T-helper 9 cell (primary cell): ENCODE data around the gene TMCC1.
A peak's percentile ranks its signal among the peaks of the same experiment; 100 is the strongest.
"Not testable (repeated sequence)": the region's sequence is repeated elsewhere in the genome, so short reads cannot be mapped to it uniquely, and the experiment has no call there.

Experiments
- DNase-seq: peaks from one replicate; pipeline ENCODE4 v3.0.0-alpha.2; 2020
- total RNA-seq, 2 donors: gene quantifications; one replicate each; lab custom pipeline; 2026; lab: John Stamatoyannopoulos, UW

Gene TMCC1
- 30.1 to 31.9 reads per million in 2 donors for total RNA-seq

DNA sequence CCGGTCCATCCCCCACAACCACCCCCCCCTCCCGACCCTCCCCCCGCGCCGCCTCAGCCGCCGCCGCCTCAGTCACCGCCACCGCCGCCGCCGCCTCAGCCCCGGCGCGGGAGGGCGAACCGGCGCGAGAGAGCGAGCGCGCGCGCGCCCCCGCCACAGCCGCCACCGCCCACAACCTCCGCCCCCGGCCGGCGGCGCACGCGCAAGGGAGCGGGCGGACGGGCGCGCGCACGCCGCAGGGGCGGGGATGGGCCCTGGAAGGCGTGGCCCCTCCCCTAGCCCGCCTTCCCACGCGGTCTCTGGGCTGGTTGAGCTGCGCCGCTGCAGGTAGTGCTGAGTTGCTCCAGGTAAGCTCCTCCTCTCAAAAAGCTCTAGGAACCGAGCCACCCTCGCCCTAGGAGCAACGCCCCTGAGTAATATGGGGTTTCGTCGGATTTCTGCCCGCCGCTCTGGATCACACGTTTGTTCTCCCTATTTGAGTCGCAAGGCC is at the start of gene TMCC1:
TMCC1 (minus strand) TSS at position 131 of the 490 bp plus-strand sequence.
- peak; percentile 85 for DNase-seq

DNA sequence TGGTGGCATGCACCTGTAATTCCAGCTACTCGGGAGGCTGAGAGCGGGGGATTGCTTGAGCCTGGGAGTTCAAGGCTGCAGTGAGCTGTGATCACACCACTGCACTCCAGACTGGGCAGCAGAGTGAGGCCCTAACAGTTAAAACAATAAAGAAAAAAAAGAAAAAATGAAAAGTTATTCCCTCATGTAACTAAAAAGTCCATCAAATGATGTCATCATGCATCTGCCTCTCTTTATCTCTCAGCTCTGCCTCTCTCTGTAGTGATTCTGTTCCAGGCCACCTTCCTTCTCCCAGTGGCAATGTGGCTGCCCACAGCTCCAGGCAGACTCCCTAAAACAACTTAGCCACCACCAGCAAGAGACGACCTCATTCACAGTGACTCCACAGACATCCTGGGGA is 49.5 kb upstream of the TMCC1 start:
- no peak for DNase-seq

DNA sequence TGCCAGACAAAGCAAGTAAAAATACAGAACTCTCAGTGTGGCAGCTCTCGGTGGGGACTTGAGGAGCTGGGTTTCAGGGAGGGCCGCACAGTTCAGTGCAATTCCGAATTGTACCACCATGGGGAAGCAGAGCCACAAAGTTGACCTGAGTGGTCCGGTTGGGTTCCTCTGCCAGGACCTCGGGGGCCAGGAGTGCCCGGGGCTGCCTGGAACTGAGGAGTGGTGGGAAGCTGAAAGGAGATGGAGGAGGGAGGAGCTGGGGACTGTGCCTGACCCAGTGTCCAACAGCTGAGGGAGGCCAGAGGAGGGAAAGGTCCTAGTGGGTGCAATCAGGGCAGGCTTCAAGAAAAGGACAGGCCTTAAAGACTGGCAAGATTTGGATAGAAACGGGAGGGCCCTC is 48.8 kb upstream of the TMCC1 start:
- no peak for DNase-seq

DNA sequence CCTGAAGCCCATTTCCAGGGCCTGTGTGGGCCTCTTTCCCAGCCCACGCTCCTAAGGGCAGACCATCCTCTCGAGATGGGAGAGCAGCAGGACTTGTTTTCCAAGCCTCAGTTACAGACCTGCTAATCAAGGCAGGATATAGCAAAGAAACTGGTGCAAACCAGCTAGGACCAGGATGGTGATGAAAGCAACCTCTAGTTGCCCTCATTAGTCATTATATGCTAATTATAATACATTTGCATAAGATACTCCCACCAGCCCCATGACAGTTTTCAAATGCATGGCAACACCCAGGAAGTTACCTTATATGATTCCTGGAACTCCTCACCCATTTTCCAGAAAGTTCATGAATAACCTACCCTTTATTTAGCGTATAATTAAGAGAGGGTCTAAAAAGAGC is 46.6 kb upstream of the TMCC1 start:
- DNase-seq: no peak

DNA sequence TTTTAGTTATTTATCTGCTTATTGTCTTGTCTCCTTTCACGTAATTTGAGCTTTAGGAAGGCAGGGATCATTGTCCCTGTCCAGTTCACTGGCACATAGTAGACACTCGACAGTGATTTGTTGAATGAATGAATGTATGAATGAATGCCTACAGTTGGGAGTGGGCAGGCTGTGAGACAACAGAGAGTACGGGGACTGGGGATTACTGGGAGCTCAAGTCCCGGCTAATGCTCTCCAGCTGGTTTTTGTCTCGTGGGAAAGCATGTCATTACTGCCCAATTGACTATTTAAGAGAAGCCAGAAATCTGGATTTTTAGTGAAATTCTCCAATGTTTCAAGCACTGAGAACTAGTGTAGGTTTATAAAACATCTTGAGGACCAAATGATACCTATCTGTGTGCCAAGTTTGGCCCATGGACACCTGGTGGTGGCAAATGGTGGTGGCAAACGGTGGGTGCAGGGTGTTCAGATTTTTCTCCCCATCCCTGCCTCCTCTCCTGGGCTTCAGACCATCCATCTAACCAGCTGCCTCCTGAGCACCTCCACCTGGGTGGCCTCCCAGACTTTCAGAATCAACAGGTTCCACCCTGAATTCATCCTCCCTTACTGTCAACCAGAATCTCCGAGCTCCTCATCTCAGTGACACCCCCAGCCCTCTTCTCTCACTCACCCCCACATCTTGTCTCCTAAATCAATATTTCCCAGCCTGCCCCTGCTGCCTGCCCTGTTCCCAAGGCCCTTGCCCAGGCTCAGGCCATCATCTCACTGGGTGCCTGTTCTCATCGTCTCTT is 44.8 kb upstream of the TMCC1 start:
- no peak for DNase-seq

DNA sequence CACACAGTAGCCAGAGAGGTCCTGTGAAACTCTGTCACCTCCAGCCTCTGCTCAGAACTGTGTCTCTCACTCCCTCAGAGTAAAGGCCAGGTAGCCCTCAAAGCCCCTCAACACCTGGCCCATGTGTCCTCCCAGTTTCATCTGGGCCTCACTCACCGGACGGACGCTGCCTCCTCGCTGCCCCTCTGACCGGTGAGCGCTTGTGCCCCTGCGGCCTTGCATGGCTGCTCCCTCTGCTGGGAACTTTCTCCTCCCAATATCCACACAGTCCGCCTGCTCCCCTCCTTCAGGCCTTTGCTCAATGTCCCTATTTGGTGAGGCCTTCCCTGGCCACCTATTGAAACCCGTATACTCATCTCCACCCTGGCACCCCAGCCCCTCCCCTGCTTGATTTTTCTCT is 44.2 kb upstream of the TMCC1 start:
- no peak for DNase-seq

DNA sequence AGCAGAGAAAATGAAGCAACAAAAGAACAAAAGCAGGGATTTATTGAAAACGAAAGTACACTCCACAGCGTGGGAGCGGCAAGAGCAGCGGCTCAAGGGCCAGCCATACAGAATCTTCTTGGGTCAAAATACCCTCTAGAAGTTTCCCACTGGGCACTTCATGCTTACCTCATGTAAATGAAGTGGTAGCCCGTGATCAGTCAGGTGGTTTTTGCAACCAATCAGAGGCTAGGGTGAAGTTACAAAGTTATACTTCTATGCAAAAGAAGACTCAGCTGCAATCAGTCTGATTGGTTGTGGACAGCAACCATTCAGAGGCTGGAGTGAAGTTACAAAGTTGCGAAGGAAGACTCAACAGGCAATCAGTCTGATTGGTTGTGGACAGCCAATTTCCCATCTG is 43.2 kb upstream of the TMCC1 start:
- no peak for DNase-seq

DNA sequence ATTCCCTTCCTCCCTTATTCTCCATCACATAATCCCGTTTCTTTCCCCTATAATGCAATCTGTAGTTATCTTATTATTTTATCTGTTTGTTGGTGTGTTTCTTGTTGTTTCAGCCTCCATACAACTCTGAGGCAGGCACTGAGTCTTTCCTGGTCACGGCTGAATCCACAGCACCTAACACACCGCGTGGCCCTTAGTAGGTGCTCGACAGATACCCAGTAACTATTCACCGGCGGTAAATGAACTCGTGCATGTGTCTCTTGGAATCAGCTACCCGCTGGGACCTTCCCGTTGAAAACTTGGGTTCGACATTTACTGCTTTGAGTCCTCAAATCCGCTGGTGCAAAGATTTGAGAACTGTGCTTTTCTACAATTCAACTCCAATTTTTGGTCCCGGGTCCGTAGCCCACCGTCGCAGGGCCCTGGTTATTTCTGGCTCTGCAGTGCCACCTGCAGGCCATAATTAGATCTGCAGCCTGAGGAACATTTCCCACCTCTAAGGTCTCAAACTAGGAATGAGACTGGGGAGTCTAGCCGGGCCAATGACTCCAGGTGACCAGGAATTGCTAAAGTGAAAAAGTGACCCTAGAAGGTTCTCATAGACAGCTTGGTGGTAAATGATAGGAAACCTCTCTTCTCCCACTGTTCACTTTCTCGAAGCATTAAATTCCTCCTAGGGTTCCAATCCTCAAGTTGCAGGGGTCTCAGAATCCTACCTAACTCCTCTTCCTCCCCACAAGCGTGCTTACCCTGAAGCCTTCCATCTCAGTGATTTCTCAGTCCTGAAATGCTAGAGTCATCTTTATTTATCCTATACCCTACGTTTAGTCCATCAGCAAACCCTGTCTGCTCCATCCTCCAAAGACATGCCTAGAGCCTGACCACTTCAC is 41.0 kb upstream of the TMCC1 start:
- peak; percentile 17 for DNase-seq

DNA sequence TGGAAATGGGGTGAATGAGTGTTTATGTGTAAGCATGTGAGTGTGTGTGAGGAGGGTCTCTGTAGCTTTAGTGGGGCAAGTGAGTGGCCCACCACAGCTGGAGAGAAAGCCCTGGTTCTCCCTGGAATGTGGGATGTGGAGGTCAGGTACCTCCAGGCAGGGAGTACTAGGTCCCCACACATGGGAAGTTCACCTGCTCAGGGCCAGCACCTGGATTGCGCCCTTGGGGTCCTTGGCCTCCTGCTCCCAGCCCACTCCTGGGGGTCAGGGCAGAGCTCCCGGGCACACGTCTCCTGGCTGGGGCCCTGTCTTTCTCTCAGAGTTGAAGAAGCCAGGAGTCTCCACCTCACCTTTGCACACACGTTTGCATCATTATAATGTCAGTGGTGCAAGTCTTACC is 40.0 kb upstream of the TMCC1 start:
- no peak for DNase-seq

DNA sequence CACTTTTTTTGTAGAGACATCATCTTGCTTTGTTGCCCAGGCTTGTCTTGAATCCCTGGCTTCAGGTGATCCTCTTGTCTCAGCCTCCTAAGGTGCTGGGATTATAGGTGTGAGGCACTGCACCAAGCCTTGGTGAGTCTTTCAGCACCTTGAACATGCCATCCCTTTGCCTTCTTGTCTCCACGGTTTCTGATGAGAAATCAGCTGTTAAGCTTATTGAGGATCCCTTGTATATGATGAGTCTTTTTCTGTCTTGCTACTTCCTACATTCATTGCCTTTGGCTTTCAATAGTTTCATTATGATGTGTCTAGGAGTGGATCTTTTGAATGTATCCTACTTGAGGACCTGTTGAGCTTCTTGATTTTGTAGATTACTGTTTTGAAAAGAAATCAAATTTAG is 35.9 kb upstream of the TMCC1 start:
- no peak for DNase-seq

DNA sequence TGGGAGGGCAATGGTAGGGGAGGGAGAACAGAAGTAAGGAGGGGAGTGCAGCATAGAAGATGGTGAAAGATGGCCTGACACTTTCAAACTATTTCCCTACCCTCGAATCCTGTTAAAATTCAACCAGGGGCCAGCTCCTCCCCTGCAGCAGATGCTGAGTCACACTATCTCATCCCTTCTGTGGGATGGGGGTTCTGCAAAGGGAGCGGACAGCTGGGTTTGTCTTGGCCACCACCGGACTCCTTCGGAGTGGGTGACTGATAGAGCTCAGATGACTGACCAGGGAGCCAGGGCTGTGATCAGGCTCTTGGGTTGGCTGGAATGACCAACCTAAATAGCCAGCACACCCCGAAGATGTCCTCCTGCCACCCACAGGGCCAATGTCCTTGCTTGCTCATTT is 33.6 kb upstream of the TMCC1 start:
- no peak for DNase-seq

DNA sequence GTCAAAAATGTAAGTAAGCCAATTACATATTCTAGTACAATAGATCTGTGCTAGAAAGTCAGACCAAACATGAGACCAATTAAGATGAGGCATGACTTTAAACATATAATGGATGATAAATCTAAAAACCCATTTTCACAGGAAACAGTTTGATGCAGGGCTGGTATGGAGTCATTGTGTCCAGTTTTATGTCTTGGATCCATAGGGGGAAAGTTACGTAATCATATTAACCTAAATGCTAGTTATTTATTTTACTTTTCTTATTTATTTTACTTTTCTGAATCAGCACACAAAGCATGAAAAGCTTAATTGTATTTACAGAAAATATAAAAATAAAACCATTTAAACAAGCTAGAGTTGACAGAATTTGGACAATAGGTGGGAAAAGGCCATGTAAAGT is 26.3 kb upstream of the TMCC1 start:
- no peak for DNase-seq

DNA sequence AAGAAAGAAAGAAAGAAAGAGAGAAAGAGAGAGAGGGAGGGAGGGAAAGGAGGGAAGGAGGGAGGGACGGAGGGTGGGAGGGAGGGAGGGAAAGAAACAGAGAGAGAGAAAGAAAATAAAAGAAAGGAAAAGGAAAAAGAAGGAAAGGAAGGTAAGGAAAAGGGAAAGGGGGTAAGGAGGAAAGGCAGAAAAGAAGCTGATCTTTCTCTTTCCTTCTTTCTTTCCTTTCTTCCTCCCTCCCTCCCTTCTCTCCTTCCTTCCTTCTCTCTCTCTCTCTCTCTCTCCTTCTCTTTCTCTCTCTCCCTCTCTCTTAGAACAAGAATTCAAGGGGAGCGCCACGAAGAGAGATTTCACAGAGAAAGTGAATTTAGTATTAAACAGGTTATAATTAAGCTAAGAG is 25.8 kb upstream of the TMCC1 start:
- no peak for DNase-seq

DNA sequence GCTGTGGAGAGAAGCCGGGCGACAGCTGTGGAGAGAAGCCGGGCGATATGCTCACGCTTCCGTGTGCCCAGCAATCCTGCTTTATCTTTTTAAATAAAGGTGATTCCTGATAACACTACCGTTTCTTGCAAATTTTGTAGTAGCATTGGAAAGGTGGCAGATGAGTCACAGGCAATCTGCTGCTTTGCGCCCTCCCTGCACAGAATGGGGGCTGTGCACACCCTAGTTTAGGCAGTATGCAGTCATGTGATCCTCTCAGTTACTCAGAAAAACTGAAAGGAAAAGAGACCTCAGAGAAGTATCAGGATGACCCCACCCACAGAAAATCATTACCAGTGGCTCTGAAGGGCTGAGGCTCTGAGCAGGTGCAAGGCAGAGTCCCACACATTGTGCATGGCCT is 24.9 kb upstream of the TMCC1 start:
- no peak for DNase-seq

DNA sequence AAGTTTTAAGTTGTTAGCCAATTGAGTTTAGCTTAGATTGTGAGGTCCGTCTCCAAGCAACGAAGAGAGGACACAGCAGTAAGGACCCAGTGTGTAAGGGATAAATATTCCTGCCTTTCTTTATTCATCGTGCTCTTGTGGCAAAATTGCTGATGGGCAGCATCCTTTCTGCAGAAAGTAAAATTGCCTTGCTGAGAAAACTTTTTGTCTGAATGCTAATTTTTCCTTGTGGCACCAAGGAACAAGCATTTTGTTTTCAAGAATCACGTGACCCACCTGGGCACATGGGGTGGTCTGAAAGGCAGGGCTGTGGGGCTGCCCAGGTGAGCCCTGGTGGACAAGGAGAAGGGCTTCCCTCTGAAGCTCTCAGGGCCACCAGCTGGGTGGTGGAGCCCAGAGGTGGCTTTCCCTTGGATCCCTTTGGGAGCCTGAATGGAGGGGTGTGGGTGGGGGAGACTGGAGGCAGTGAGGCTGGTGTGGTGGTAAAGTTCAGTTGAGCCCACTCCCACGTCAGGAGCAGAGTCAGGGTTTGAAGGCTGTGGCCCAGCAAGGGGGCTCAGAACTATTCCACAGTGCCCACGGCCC is 24.0 kb upstream of the TMCC1 start:
- DNase-seq: no peak

DNA sequence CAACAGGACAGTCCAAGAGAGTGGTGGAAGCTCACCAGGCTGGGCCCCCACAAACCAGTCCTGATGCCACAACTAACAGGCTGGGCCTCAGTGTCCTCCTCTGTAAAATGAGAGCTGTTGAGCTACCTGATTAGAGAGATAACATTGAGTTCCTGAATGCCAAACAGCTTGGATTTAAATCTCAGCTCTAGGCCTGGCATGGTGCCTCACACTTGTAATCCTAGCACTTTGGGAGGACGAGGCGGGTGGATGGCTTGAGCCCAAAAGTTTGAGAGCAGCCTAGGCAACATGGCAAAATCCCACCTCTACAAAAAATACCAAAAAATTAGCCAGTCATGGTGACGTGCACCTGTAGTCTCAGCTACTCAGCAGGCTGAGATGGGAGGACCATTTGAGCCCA is 20.1 kb upstream of the TMCC1 start:
- no peak for DNase-seq

DNA sequence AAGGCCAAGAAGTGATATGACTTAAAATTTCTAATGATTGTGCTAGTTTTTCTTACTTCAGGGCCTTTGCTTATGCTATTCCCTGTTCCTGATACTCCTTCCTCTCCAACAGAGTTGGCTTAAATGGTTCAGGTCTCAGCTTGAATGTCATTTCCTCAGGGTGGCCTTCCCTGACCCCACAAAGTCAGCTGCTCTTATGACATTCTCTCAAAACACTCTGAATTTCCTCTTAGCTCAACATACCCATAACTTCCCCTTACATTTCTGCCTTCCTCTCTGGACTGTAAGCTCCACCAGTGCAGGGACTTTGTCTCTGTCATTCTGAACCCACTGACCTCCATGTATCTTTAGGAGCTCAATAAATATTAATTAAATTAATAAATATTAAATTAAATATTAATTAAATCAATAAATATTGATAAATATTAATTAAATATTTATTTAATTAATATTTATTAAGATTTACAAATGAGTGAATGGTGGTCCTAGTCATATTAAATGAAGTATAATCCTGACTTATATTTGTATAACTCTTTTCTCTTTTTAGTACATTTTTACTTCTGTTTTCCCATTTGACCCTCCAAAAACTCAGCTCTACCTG is 17.9 kb upstream of the TMCC1 start:
- DNase-seq: no peak

DNA sequence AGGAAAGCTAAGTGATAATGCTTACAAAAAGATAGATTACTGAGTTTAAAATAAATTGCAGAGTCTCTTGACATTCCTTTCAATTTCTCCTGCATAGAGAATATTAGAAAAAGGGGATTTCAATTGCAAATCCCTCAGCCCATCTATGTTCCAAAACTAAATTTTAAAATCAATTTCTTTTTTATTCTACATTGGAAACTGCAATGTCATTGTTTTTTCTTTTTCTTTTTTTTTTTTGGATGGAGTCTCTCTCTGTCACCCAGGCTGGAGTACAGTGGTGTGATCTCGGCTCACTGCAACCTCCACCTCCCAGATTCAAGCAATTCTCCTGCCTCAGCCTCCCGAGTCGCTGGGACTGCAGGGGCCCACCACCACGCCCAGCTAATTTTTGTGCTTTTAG is 15.7 kb upstream of the TMCC1 start:
- not testable (repeated sequence) for DNase-seq

DNA sequence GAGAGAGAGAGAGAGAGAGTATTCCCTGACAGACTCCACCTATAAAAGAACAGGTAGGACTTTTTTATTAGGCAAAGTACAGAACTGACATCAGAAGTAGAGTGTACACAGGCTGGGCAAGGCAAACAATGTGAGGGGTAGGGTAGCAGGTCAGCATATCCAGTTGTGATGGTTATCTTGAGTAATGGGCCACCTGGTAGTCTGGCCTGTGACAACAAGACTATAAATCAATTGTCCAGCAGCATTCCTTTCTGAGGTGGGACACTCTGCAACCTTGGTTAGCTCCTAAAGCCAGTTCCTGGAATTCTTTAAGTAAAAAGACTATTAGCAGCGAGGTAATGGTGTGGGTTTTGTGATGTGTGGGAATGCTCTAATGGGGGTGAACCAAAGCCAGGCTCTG is 14.9 kb upstream of the TMCC1 start:
- DNase-seq: no peak

DNA sequence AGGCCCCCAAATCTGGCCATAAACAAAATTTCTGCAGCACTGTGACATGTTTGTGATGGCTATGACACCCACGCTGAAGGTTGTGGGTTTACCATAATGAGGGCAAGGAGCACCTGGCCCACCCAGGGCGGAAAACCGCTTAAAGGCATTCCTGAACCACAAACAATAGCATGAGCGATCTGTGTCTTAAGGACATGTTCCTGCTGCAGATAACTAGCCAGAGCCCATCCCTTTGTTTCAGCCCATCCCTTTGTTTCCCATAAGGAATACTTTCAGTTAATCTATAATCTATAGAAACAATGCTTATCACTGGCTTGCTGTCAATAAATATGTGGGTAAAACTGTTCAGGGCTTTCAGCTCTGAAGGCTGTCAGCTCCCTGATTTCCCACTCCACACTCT is 7.8 kb upstream of the TMCC1 start:
- DNase-seq: not testable (repeated sequence)

DNA sequence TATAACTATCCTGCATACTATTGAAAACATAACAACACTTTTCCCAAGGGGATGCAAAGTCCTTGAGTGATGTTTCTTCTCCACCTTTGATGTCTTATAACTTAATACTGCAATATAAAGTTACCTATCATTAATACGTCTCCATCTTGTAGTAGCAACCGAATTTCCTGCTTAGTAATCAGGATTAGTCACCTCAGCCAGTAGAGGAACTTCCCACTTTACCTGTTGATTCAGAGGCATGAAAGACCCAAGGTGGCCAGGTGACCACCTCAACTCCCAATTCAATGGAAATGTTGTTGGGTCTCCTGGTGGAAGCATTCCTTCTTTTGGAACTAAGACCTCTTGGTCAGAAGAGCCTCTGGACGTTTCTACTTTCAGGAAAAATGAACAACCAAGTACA is 3.5 kb upstream of the TMCC1 start:
- DNase-seq: no peak

DNA sequence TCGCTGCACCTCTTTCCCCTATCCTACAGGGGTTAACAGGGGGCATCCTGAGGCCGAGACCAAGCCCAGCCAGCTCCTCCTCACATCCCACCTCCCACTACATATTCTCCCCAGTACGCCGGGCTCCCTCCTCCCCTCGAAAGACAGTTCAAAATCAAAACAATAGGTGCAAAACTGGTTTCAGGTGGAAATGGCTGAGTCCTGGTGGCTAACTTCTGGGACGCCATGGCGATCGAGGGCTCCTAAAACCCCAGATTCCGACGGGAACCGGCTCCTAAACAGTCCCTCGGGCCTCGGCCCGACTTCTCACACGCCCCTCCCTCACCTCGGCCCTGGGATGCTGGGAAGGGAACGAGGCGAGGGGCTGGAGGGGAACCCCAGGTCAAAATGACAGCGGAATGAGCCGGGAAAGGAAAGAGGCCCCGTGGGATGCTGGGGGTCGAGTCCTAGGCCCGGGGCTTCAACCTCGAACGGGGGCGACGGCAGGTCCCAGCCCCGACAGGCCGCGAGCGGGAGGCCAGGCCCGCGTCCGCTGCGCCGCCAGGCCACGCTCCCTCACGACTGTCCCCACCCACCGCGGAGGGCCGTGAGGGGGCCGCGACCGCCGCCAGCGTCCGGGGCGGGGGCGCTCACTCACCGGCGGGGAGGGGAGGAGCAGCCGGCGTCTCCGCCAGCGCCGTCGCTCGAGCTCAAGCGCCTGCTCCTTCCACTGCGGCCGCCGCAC is 492 bp downstream of the TMCC1 start:
- DNase-seq: peak; percentile 5

DNA sequence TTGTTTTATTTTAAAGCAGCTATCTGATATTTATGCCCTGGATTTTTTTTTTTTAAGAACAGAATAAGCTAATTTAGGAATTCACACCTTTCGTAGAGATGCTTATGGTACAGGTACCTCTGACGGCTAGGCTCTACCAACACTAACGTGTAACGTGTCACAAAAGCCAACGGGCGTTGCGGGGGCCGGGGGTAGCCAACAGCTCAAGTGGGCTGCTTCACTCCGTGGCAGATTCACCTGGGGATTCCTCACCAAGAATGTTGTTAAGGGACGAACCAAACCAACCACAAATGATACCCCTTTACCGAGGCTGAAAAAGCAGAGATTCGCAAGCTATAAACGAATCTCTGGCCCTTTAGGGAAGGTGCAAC is 1.0 kb downstream of the TMCC1 start:
- DNase-seq: no peak
